DMS 273 (cell line): ENCODE measurements around the gene ZNF281.
"Not testable (repeated sequence)": the region's sequence is repeated elsewhere in the genome, so short reads cannot be mapped to it uniquely, and the experiment has no call there.

ENCODE experiments used
- DNase-seq: peaks from one replicate; lab custom pipeline; 2025; ENCODE audit not compliant: unreplicated experiment; lab: John Stamatoyannopoulos, UW

ZNF281 gene

GRCh38 chr1:200409761-200410565 lies at the start of gene ZNF281:
TSS of gene ZNF281 (minus strand) at chr1:200410036. CDS start at chr1:200409705, 331 bp downstream.
- peak; percentile 98 for DNase-seq

GRCh38 chr1:200458780-200459179 lies 48.9 kb upstream of the ZNF281 start:
- no peak for DNase-seq

- DNase-seq, result no peak
Measured at GRCh38 chr1:200457810-200458209, 48.0 kb upstream of the ZNF281 start.

- no peak for DNase-seq
Measured at GRCh38 chr1:200454425-200454824, 44.6 kb upstream of the ZNF281 start.

GRCh38 chr1:200453553-200453905 lies 43.7 kb upstream of the ZNF281 start:
- DNase-seq, result no peak

GRCh38 chr1:200452850-200453552 lies 43.2 kb upstream of the ZNF281 start:
- no peak for DNase-seq

GRCh38 chr1:200448034-200448762 lies 38.4 kb upstream of the ZNF281 start:
- no peak for DNase-seq

GRCh38 chr1:200445213-200445612 lies 35.4 kb upstream of the ZNF281 start:
- no peak for DNase-seq

- no peak for DNase-seq
Measured at GRCh38 chr1:200444478-200444877, 34.6 kb upstream of the ZNF281 start.

GRCh38 chr1:200443860-200444259 lies 34.0 kb upstream of the ZNF281 start:
- DNase-seq, result no peak

GRCh38 chr1:200442537-200443156 lies 32.8 kb upstream of the ZNF281 start:
- no peak for DNase-seq

GRCh38 chr1:200442023-200442422 lies 32.2 kb upstream of the ZNF281 start:
- DNase-seq, result no peak

- no peak for DNase-seq
Measured at GRCh38 chr1:200438911-200439310, 29.1 kb upstream of the ZNF281 start.

GRCh38 chr1:200438413-200438812 lies 28.6 kb upstream of the ZNF281 start:
- DNase-seq, result not testable (repeated sequence)

- no peak for DNase-seq
Measured at GRCh38 chr1:200437556-200438203, 27.8 kb upstream of the ZNF281 start.

GRCh38 chr1:200437088-200437487 lies 27.3 kb upstream of the ZNF281 start:
- DNase-seq, result no peak

GRCh38 chr1:200436436-200436835 lies 26.6 kb upstream of the ZNF281 start:
- DNase-seq, result no peak

- DNase-seq, result peak; percentile 11
Measured at GRCh38 chr1:200435200-200435780, 25.5 kb upstream of the ZNF281 start.

- DNase-seq, result no peak
Measured at GRCh38 chr1:200433586-200433985, 23.8 kb upstream of the ZNF281 start.

GRCh38 chr1:200432586-200432985 lies 22.8 kb upstream of the ZNF281 start:
- no peak for DNase-seq
